Measurements from ENCODE around the gene USP27X. TPM values are rescaled to one million over a fixed set of nuclear protein-coding genes. Genes with fewer than 3 reads are reported as not detected.

USP27X gene
- total and polyA plus RNA-seq, 8 donors: 3.4 to 9.2 (median 7.3) TPM

GRCh38 chrX:49919617-49920016, 40.3 kb downstream of the USP27X start:
- ATAC-seq (no peak), DNase-seq (peak in 3 of 4 donors; percentile 35 to 79 (median 57))
- no peaks in the 10 kb centered on the region for H3K4me1 ChIP-seq
- TF ChIP-seq CTCF (IDR thresholded peaks at IDR 0.05): peak; percentile 73 to 75
- no peak overlapping the region for H3K27ac ChIP-seq
- no peaks in the 10 kb centered on the region for H3K27me3 ChIP-seq
- H3K36me3 ChIP-seq: no peaks in the 10 kb centered on the region
- intact Hi-C loops (cut with DNase I): no loop called here
- no peaks in the 10 kb centered on the region for H3K9me3 ChIP-seq
- no peak overlapping the region for H3K4me3 ChIP-seq

GRCh38 chrX:49921109-49921508, 41.8 kb downstream of the USP27X start:
- no peak for TF ChIP-seq CTCF (IDR thresholded peaks at IDR 0.05)
- H3K27ac ChIP-seq: no peak overlapping the region
- ATAC-seq: no peak

GRCh38 chrX:49922291-49923241, 43.3 kb downstream of the USP27X start, which contains the start of gene CLCN5:
Gene CLCN5, plus strand, starts transcription at chrX:49922596. Its CDS starts 2,703 bp downstream, at chrX:49925299.
- H3K27me3 ChIP-seq: no peaks in the 10 kb centered on the region
- H3K36me3 ChIP-seq: no peaks in the 10 kb centered on the region
- intact Hi-C loops (cut with DNase I): no loop called here
- no peaks in the 10 kb centered on the region for H3K9me3 ChIP-seq
- ATAC-seq: peak; percentile 97
- no peak for TF ChIP-seq CTCF (IDR thresholded peaks at IDR 0.05)
- H3K4me3 ChIP-seq: peak within 1 kb of the TSS; percentile 42 to 57
- no peaks in the 10 kb centered on the region for H3K4me1 ChIP-seq
- DNase-seq: peak; percentile 91 to 98 (median 96)
- H3K27ac ChIP-seq: peak within 1 kb of the TSS; percentile 74 to 83

More at GRCh38 chrX:49921109-49921508, 41.8 kb downstream of the USP27X start:
- H3K27me3 ChIP-seq: no peaks in the 10 kb centered on the region
- H3K36me3 ChIP-seq: no peaks in the 10 kb centered on the region
- intact Hi-C loops (cut with DNase I): no loop called here
- H3K4me1 ChIP-seq: no peaks in the 10 kb centered on the region
- H3K9me3 ChIP-seq: no peaks in the 10 kb centered on the region
- no peak overlapping the region for H3K4me3 ChIP-seq
- no peak for DNase-seq

- Histone ChIP-seq H3K4me3 (no peak overlapping the region), H3K36me3 (no peaks in the 10 kb centered on the region), H3K9me3 (no peaks in the 10 kb centered on the region), H3K4me1 (no peaks in the 10 kb centered on the region), H3K27ac (no peak overlapping the region), H3K27me3 (no peaks in the 10 kb centered on the region)
- no peak for ATAC-seq
- TF ChIP-seq CTCF (IDR thresholded peaks at IDR 0.05): no peak
- DNase-seq: no peak
- intact Hi-C loops (cut with DNase I): no loop called here
Measured at GRCh38 chrX:49925176-49925575, 45.9 kb downstream of the USP27X start.

GRCh38 chrX:49930039-49930438, 50.8 kb downstream of the USP27X start:
- Histone ChIP-seq H3K36me3 (no peaks in the 10 kb centered on the region), H3K4me1 (no peaks in the 10 kb centered on the region), H3K4me3 (no peak overlapping the region), H3K27me3 (no peaks in the 10 kb centered on the region), H3K9me3 (no peaks in the 10 kb centered on the region), H3K27ac (no peak overlapping the region)
- intact Hi-C loops (cut with DNase I): no loop called here
- no peak for TF ChIP-seq CTCF (IDR thresholded peaks at IDR 0.05)
- DNase-seq (no peak), ATAC-seq (no peak)
